SU-DHL-6 (cell line): ENCODE results near the gene CDC20.
"Not testable (repeated sequence)": the region's sequence is repeated elsewhere in the genome, so short reads cannot be mapped to it uniquely, and the experiment has no call there.

Experiments used
- CTCF ChIP-seq: fragments of 200-600 bp; sonication (generic); IDR thresholded peaks from one replicate; pipeline ENCODE4 v1.5.1; 2017; ENCODE audit warnings: antibody characterized with exemption, mild to moderate bottlenecking, low read length, moderate library complexity; ENCODE audit not compliant: insufficient read depth, poor library complexity, severe bottlenecking
- EZH2phosphoT487 ChIP-seq: fragments of 200-600 bp; sonication (generic), shearing (Covaris generic); conservative IDR thresholded peaks from 2 replicates; pipeline ENCODE4 v1.6.1; 2018; ENCODE audit warnings: mild to moderate bottlenecking, antibody characterized with exemption, low read length, moderate library complexity, mixed read lengths

GRCh38 chr1:43400441-43400840, 41.7 kb downstream of the CDC20 start:
- TF ChIP-seq CTCF, EZH2phosphoT487: not testable (repeated sequence)
